GM12875 (cell line): ENCODE measurements around the gene HCFC1R1.

ENCODE experiments used
- H3K4me3 ChIP-seq: one replicate; pipeline ENCODE4 v1.5.1; 2011; ENCODE audit warnings: low read depth, low read length, control low read depth
- CTCF ChIP-seq: IDR thresholded peaks from 2 replicates; pipeline ENCODE4 v1.5.1; 2011; ENCODE audit warnings: low read depth, mild to moderate bottlenecking, control low read depth, inconsistent platforms, low read length, moderate library complexity, borderline replicate concordance; ENCODE audit not compliant: insufficient read depth

The HCFC1R1 gene

GRCh38 chr16:2988590-2989099, 35.1 kb downstream of the HCFC1R1 start:
- no peak for TF ChIP-seq CTCF
- H3K4me3 ChIP-seq = no peak overlapping the region

- TF ChIP-seq CTCF = no peak
- H3K4me3 ChIP-seq = no peak overlapping the region
These were observed 35.9 kb downstream of the HCFC1R1 start for GRCh38 chr16:2987833-2988232.

- TF ChIP-seq CTCF = no peak
- no peak overlapping the region for H3K4me3 ChIP-seq
These were observed 36.5 kb downstream of the HCFC1R1 start for GRCh38 chr16:2987286-2987685.

GRCh38 chr16:2986623-2987188, 37.0 kb downstream of the HCFC1R1 start:
- H3K4me3 ChIP-seq = no peak overlapping the region
- no peak for TF ChIP-seq CTCF

GRCh38 chr16:2985893-2986355, 37.8 kb downstream of the HCFC1R1 start:
- TF ChIP-seq CTCF = no peak
- no peak overlapping the region for H3K4me3 ChIP-seq

GRCh38 chr16:2985462-2985861, 38.3 kb downstream of the HCFC1R1 start:
- no peak overlapping the region for H3K4me3 ChIP-seq
- TF ChIP-seq CTCF = no peak

GRCh38 chr16:2983706-2984136, 40.0 kb downstream of the HCFC1R1 start:
- TF ChIP-seq CTCF = peak; percentile 96
- H3K4me3 ChIP-seq = peak overlapping the region; percentile 38
